ENCODE measurements around the gene PSME4.

- TF ChIP-seq CTCF (IDR thresholded peaks at IDR 0.05 in 8 of 11, conservative IDR thresholded peaks at IDR 0.05 in 3 of 11) (no peak), POLR2A (IDR thresholded peaks at IDR 0.05) (no peak)
Measured at GRCh38 chr2:53877556-53877955, 93.2 kb downstream of the PSME4 start.

Data from spleen (tissue), 7 donors.